Measurements from ENCODE around the gene PAPPA.

DNA sequence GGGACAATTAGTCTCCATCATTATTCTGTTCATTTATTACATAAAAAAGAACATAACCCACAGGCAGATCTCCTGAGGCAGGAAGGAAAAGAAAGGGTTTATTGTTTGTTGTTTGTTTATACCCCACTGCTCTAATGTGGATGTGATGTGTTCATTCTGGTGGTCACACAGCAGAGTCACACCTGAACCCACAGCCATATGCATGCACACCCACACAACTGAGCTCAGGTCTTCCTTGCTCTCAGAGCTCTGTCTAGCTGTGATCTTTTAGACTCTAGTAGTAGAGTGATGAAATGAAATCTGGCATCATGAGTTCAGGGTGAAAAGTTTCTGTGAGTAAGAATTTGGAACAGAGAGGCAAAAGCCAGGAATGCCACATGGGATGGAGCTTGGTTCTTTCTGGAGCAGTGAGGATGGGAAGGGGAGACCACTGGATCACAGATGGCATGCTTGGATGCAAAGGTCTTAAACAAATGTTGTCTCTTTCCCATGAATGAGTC lies 227.0 kb downstream of the PAPPA start:
- TF ChIP-seq CTCF (IDR thresholded peaks at IDR 0.05; ENCODE audit: low read depth, low read length) (no peak), EZH2phosphoT487 (IDR thresholded peaks at IDR 0.05; ENCODE audit: low read depth) (no peak)
